AML-193 (cell line): ENCODE data around the gene WDR41.

ENCODE experiments used
- DNase-seq, 2 experiments: peaks; one replicate each; lab custom pipeline; 2025; lab: John Stamatoyannopoulos, UW

The WDR41 gene

GRCh38 chr5:77448831-77449230, 43.3 kb downstream of the WDR41 start:
- no peak for DNase-seq

- DNase-seq, result no peak
These were observed 47.8 kb downstream of the WDR41 start for GRCh38 chr5:77444356-77444755.

- no peak for DNase-seq
These were observed 48.4 kb downstream of the WDR41 start for GRCh38 chr5:77443670-77444069.

DNA sequence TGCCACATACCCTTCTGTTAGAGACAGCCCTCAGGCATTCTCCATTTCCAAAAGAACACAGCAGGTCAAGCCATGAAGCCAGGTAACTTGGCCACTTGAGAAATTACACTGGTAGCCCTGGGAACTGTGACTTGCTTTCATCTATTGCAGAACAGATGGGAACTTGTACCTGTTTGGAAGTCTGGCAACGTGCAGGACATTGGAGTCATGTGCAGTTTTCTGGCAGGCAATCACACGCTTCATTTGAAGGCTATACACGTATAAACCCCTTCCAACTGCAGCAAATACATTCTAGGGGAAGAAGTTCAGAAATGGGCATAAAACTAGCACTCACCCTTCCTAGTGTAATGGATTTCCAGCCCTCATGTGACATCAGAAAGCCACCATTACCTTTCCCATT, 54.0 kb downstream of the WDR41 start:
- no peak for DNase-seq

DNA sequence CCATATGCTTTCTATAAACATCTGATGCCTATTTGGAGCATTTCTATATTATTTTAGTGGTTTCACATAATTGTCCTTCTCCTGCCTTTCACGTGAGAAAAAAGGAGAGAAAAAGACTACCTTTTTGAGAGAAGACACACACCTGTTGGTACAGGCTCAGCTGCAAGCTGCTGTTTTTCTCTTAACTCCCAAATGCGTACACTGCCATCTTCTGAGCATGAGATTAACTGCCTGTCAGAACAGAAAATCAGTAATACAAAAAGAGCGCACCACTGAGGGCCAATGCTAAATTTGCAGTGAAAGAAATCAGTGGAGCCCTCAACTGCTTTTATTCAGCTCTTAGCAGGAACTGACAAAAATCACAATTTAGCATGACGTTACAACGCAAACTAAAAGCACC, 54.9 kb downstream of the WDR41 start:
- no peak for DNase-seq

DNA sequence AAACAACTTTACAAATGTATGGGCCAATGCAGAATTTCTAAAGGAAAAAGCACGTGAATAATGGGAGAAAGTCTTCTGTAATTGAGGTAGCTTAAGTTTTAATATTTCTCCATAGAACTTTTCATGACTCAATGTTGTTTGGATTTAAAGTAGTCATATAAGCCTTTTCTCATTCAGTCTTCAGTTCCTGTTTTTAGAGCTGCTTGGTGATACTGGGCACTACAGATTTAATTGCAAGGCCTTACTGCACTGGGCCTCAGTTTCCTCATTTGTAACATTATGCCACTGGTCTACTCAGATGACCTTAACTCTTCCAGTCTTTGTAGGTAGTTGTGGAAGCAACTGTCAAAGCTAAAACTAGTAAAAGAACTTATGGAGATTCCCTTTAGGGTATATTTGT, 60.4 kb downstream of the WDR41 start:
- no peak for DNase-seq

- DNase-seq, result no peak
These were observed 60.8 kb downstream of the WDR41 start for GRCh38 chr5:77431286-77431685.

DNA sequence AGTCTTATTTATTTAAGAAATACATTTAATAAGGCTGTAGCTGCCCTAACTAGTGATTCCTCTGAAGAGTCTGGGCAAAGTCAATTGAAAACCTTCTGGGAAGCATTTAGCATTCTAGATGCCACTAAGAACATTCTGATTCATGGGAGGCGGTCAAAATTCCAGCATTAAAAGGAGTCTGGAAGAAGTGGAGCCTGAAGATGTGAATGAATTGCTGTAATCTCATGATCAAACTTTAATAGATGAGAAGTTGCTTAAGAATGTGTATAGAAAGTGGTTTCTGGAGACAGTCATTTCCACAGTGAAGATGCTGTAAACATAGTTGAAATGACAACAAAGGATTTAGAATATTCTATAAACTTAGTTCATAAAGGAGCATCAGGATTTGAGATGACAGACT, 61.4 kb downstream of the WDR41 start:
- DNase-seq, result no peak

DNA sequence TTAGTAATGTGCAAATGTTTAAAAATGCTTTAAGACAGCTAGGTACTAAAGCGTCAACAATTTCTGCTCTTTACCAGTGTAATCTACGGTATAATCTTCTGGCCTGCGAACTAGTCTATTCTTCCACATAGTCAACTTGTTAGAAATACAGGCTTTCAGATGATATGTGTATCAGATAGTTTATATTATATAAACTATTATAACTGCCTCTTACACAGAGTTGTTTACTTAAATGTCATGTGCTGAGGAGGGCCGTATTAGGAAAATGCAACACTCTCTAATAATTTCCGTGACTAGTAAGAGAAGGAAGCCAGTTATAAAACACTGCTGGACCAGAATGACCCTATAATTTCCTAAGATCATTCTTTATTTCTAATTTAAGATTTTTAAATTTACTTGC, 63.6 kb downstream of the WDR41 start:
- DNase-seq, result no peak

DNA sequence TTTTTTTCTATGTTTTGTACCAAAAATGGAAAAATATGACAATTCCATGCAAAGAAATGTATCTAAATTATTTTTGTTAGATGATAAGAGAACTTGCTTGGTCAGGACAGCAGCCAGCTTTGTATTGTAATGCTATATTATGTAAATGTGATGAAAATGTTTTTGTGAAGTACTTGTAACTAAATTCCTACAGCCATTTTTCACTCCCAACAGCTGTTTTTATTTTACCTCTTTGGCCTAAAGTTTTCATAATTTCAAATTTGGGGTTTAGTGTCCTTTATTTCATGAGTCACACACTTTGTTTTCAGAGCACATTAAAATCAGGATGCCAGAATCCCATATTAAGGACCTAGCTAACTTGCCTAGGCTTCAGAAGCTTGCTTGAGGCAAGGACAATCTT, 64.1 kb downstream of the WDR41 start:
- no peak for DNase-seq

- no peak for DNase-seq
These were observed 65.4 kb downstream of the WDR41 start for GRCh38 chr5:77426670-77427069.

DNA sequence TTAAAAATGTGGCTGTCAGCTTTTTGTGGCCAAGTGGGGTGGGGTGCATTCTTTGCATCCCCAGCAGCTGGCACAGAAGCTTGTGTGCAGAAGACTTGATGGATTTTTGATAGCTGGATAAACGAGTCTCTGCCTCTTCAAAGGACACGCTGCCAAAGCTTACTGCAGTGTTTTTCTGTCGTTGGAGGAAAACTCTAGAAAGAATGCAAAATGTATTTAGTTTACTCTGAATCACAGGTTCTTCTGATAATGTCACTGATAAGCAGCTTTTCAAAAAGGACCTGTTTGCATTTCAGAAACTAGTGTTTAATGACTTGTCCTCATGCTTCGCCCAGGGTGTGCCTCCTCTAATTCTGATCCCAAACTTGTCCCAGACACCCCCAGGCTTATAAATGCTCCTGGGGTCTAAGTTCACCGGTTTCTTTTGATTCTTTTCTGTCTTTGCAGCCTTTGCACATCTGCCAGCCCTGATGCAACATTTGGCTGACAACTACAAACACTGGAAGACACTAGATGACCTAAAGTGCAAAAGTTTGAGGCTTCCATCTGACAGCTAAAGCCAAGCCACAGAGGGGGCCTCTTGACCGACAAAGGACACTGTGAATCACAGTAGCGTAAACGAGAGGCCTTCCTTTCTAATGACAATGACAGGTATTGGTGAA, 66.0 kb downstream of the WDR41 start:
- DNase-seq, result no peak

- DNase-seq, result no peak
These were observed 66.7 kb downstream of the WDR41 start for GRCh38 chr5:77425420-77425819.

GRCh38 chr5:77424921-77425320, 67.2 kb downstream of the WDR41 start:
- DNase-seq, result no peak

GRCh38 chr5:77423022-77423750, 68.9 kb downstream of the WDR41 start:
- DNase-seq, result no peak

- DNase-seq, result no peak
These were observed 71.2 kb downstream of the WDR41 start for GRCh38 chr5:77420940-77421339.

- DNase-seq, result no peak
These were observed 72.2 kb downstream of the WDR41 start for GRCh38 chr5:77419644-77420582.

GRCh38 chr5:77418601-77419581, 73.2 kb downstream of the WDR41 start:
- no peak for DNase-seq

- no peak for DNase-seq
These were observed 74.0 kb downstream of the WDR41 start for GRCh38 chr5:77418162-77418561.

- DNase-seq, result no peak
These were observed 79.1 kb downstream of the WDR41 start for GRCh38 chr5:77413049-77413448.

GRCh38 chr5:77409870-77410621, 82.1 kb downstream of the WDR41 start:
- DNase-seq, result no peak
